GM19438 (cell line): ENCODE measurements around the gene C14orf180.
"Not testable (repeated sequence)": the region's sequence is repeated elsewhere in the genome, so short reads cannot be mapped to it uniquely, and the experiment has no call there.

Experiments
- ATAC-seq: cut with Tn5 transposase; IDR thresholded peaks from one replicate; pipeline ENCODE4 v1.9.1; 2021; ENCODE audit warnings: low read depth; ENCODE audit not compliant: unreplicated experiment

The C14orf180 gene

GRCh38 chr14:104576232-104576969 lies 3.2 kb upstream of the C14orf180 start:
- ATAC-seq, result no peak

GRCh38 chr14:104576970-104577332 lies 2.6 kb upstream of the C14orf180 start:
- no peak for ATAC-seq

- ATAC-seq, result no peak
These were observed 2.1 kb upstream of the C14orf180 start for GRCh38 chr14:104577426-104577825.

GRCh38 chr14:104577847-104578301 lies 1.7 kb upstream of the C14orf180 start:
- ATAC-seq, result no peak

- no peak for ATAC-seq
These were observed 1.2 kb upstream of the C14orf180 start for GRCh38 chr14:104578321-104578720.

- not testable (repeated sequence) for ATAC-seq
These were observed 375 bp downstream of the C14orf180 start for GRCh38 chr14:104579939-104580338.

- ATAC-seq, result no peak
These were observed 1.4 kb downstream of the C14orf180 start for GRCh38 chr14:104580961-104581360.

- ATAC-seq, result no peak
These were observed 2.0 kb downstream of the C14orf180 start for GRCh38 chr14:104581521-104581920.

GRCh38 chr14:104582005-104582404 lies 2.4 kb downstream of the C14orf180 start:
- no peak for ATAC-seq

- ATAC-seq, result no peak
These were observed 3.1 kb downstream of the C14orf180 start for GRCh38 chr14:104582662-104583061.

GRCh38 chr14:104583424-104584306 lies 4.1 kb downstream of the C14orf180 start:
- ATAC-seq, result no peak

GRCh38 chr14:104584557-104584956 lies 5.0 kb downstream of the C14orf180 start:
- no peak for ATAC-seq

- no peak for ATAC-seq
These were observed 6.6 kb downstream of the C14orf180 start for GRCh38 chr14:104585966-104586697.

GRCh38 chr14:104586832-104587620 lies 7.5 kb downstream of the C14orf180 start:
- no peak for ATAC-seq

- no peak for ATAC-seq
These were observed 8.1 kb downstream of the C14orf180 start for GRCh38 chr14:104587641-104588040.

GRCh38 chr14:104588066-104588857 lies 8.7 kb downstream of the C14orf180 start:
- no peak for ATAC-seq

GRCh38 chr14:104589338-104590195 lies 10.0 kb downstream of the C14orf180 start:
- ATAC-seq, result no peak

- ATAC-seq, result no peak
These were observed 10.8 kb downstream of the C14orf180 start for GRCh38 chr14:104590240-104590965.
